Keratinocyte (primary cell): ENCODE measurements around the gene KRT40. TPM values are rescaled to one million over a fixed set of nuclear protein-coding genes. Genes with fewer than 3 reads are reported as not detected.

Experiments
- DNase-seq: peaks from one replicate; pipeline ENCODE4 v3.0.0-alpha.2; 2011; ENCODE audit warnings: low read depth, missing footprints, low spot score
- FAIRE-seq: peaks from 2 replicates; lab custom pipeline; 2011; peaks lifted over from hg19 to GRCh38; lab: Jason Lieb, UNC
- H2AFZ ChIP-seq: 2 replicates; pipeline ENCODE4 v1.6.0; 2012; ENCODE audit warnings: low read length, control low read depth, inconsistent platforms; ENCODE audit not compliant: control insufficient read depth
- H3K27ac ChIP-seq: 2 replicates; pipeline ENCODE4 v1.5.1; 2011; ENCODE audit warnings: low read length; ENCODE audit not compliant: control insufficient read depth, insufficient read depth
- H3K27me3 ChIP-seq: 3 replicates; pipeline ENCODE4 v1.6.0; 2011; ENCODE audit warnings: low read length; ENCODE audit not compliant: control insufficient read depth, insufficient read depth; ENCODE audit errors: extremely low read depth
- H3K36me3 ChIP-seq, 2 experiments: 2 replicates in 1 of 2; 3 replicates in 1 of 2; pipeline ENCODE4 v1.5.1; 2011; ENCODE audit warnings: low read length in 2 of 2, mild to moderate bottlenecking in 1 of 2; ENCODE audit not compliant: control insufficient read depth in 2 of 2, insufficient read depth in 2 of 2; ENCODE audit errors: extremely low read depth in 1 of 2
- H3K4me1 ChIP-seq: 3 replicates; pipeline ENCODE4 v1.5.1; 2011; ENCODE audit warnings: low read length; ENCODE audit not compliant: control insufficient read depth, insufficient read depth; ENCODE audit errors: extremely low read depth
- H3K4me2 ChIP-seq: 3 replicates; pipeline ENCODE4 v1.6.0; 2011; ENCODE audit warnings: low read depth, low read length; ENCODE audit not compliant: control insufficient read depth, insufficient read depth; ENCODE audit errors: extremely low read depth
- H3K4me3 ChIP-seq, 3 experiments: fragments of 200-600 bp in 1 of 3; sonication (generic) in 1 of 3; 2 replicates in 2 of 3; 3 replicates in 1 of 3; pipeline ENCODE4 v1.5.1; 2011 to 2016; ENCODE audit warnings: low read length in 3 of 3, mild to moderate bottlenecking in 3 of 3, control low read depth in 2 of 3, inconsistent platforms in 1 of 3, low read depth in 1 of 3, mixed read lengths in 1 of 3, mixed run types in 1 of 3, moderate library complexity in 1 of 3; ENCODE audit not compliant: control insufficient read depth in 2 of 3, insufficient read depth in 2 of 3; ENCODE audit errors: extremely low read depth in 1 of 3
- H3K79me2 ChIP-seq: 2 replicates; pipeline ENCODE4 v1.6.0; 2012; ENCODE audit warnings: low read length; ENCODE audit not compliant: control insufficient read depth, insufficient read depth
- H3K9ac ChIP-seq: 3 replicates; pipeline ENCODE4 v1.6.0; 2011; ENCODE audit warnings: low read length; ENCODE audit not compliant: control insufficient read depth, insufficient read depth; ENCODE audit errors: extremely low read depth
- H3K9me1 ChIP-seq: 3 replicates; pipeline ENCODE4 v1.6.0; 2011; ENCODE audit warnings: low read length; ENCODE audit not compliant: control insufficient read depth, insufficient read depth; ENCODE audit errors: extremely low read depth
- H3K9me3 ChIP-seq: 2 replicates; pipeline ENCODE4 v1.5.1; 2012; ENCODE audit warnings: low read depth, low read length; ENCODE audit not compliant: control insufficient read depth
- H4K20me1 ChIP-seq: 3 replicates; pipeline ENCODE4 v1.6.0; 2011; ENCODE audit warnings: low read length; ENCODE audit not compliant: control insufficient read depth, insufficient read depth; ENCODE audit errors: extremely low read depth
- EZH2 ChIP-seq: IDR thresholded peaks from one replicate; pipeline ENCODE4 v1.6.1; 2012; ENCODE audit warnings: inconsistent platforms, mild to moderate bottlenecking, low read length, moderate library complexity
- dilution Hi-C: fragments of 300-500 bp; cut with MboI; formaldehyde crosslinking; loops from one replicate; pipeline ENCODE4 v1.7.0; 2020; ENCODE audit warnings: low sequenced_read_pairs; ENCODE audit not compliant: extremely low pct_ligation_motif_present
- polyA plus RNA-seq, 5 experiments: library from polyadenylated mRNA; depleted of rRNA in 3 of 5; stranded (reverse) in 3 of 5; stranded (forward) in 1 of 5; unstranded in 1 of 5; fragments of >200 nt; gene quantifications; 1 replicate in 1 of 5; 2 replicates in 3 of 5; 3 replicates in 1 of 5; pipeline versions ENCODE4 v1.2.1 to v1.2.3, GENCODE V29; 2011 to 2012; ENCODE audit warnings: missing spikeins in 2 of 5, low read depth in 1 of 5, low replicate concordance in 1 of 5
- TF ChIP-seq, protein P1 (sequence below), 3 experiments: IDR thresholded peaks in 1 of 3; conservative IDR thresholded peaks in 1 of 3; optimal IDR thresholded peaks in 1 of 3; 2 replicates in 2 of 3; 3 replicates in 1 of 3; pipeline versions ENCODE3 to v1.5.1; 2011; ENCODE audit warnings: low read length in 3 of 3, mild to moderate bottlenecking in 3 of 3, moderate library complexity in 2 of 3, control low read depth in 1 of 3, inconsistent platforms in 1 of 3; ENCODE audit not compliant: insufficient read depth in 2 of 3; ENCODE audit errors: extremely low read depth in 1 of 3

KRT40 gene
- polyA plus RNA-seq, 1 donor (not counting 4 experiments of a cell fraction or from before 2014, with no cell fraction given), result 0.03 TPM

DNA sequence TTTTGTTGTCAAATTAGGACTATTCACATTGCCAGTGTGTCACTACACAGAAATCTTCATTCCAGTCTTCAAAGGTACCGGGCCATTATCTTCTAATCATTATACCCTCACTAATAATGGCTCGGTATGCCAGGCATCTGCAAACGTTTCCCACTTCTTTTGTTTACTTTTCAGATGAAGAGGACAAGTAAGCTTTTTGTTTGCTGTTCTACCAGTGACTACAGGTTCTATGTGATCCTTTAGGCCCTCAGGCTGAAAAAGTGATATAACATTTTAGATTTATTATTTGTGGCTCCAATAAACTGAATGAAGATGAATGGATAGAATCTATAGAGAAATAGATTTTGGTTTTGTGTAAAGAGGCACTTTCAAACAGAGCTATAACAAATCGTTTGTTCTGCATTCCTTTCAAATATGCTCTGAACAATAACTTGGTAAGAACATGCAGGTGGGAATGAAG is 25.2 kb upstream of the KRT40 start:
- H3K4me3 ChIP-seq, result no peak overlapping the region
- no peaks in the 10 kb centered on the region for H3K36me3 ChIP-seq
- DNase-seq, result no peak
- FAIRE-seq, result peak; percentile 9
- no peaks in the 10 kb centered on the region for H3K79me2 ChIP-seq
- H3K4me2 ChIP-seq, result no peak overlapping the region
- no peak overlapping the region for H3K27ac ChIP-seq
- no peaks in the 10 kb centered on the region for H4K20me1 ChIP-seq
- no peaks in the 10 kb centered on the region for H3K4me1 ChIP-seq
- dilution Hi-C loops, result no loop called here
- H3K27me3 ChIP-seq, result no peaks in the 10 kb centered on the region
- H3K9ac ChIP-seq, result no peak overlapping the region
- H2AFZ ChIP-seq, result no peak overlapping the region
- H3K9me3 ChIP-seq, result no peaks in the 10 kb centered on the region
- H3K9me1 ChIP-seq, result no peaks in the 10 kb centered on the region
- TF ChIP-seq, protein P1, sequence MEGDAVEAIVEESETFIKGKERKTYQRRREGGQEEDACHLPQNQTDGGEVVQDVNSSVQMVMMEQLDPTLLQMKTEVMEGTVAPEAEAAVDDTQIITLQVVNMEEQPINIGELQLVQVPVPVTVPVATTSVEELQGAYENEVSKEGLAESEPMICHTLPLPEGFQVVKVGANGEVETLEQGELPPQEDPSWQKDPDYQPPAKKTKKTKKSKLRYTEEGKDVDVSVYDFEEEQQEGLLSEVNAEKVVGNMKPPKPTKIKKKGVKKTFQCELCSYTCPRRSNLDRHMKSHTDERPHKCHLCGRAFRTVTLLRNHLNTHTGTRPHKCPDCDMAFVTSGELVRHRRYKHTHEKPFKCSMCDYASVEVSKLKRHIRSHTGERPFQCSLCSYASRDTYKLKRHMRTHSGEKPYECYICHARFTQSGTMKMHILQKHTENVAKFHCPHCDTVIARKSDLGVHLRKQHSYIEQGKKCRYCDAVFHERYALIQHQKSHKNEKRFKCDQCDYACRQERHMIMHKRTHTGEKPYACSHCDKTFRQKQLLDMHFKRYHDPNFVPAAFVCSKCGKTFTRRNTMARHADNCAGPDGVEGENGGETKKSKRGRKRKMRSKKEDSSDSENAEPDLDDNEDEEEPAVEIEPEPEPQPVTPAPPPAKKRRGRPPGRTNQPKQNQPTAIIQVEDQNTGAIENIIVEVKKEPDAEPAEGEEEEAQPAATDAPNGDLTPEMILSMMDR (optimal IDR thresholded peaks at IDR 0.05 in 1 of 3, IDR thresholded peaks at IDR 0.05 in 1 of 3, conservative IDR thresholded peaks at IDR 0.05 in 1 of 3; ENCODE audit: extremely low read depth in 1 of 3, insufficient read depth in 2 of 3, low read length in 3 of 3), result no peak
- no peak for TF ChIP-seq EZH2

- no peaks in the 10 kb centered on the region for H3K27me3 ChIP-seq
- no peak within 1 kb of the TSS for H3K4me3 ChIP-seq
- H3K4me1 ChIP-seq, result no peaks in the 10 kb centered on the region
- FAIRE-seq (no peak), DNase-seq (no peak)
- TF ChIP-seq, protein P1 (optimal IDR thresholded peaks at IDR 0.05 in 1 of 3, IDR thresholded peaks at IDR 0.05 in 1 of 3, conservative IDR thresholded peaks at IDR 0.05 in 1 of 3; ENCODE audit: extremely low read depth in 1 of 3, insufficient read depth in 2 of 3, low read length in 3 of 3), result no peak
- TF ChIP-seq EZH2, result no peak
- no peaks in the 10 kb centered on the region for H3K36me3 ChIP-seq
- no peak within 1 kb of the TSS for H3K9ac ChIP-seq
- dilution Hi-C loops, result no loop called here
- no peaks in the 10 kb centered on the region for H4K20me1 ChIP-seq
- no peaks in the 10 kb centered on the region for H3K79me2 ChIP-seq
- no peak within 1 kb of the TSS for H3K27ac ChIP-seq
- no peaks in the 10 kb centered on the region for H3K9me1 ChIP-seq
- H2AFZ ChIP-seq, result no peak within 1 kb of the TSS
- H3K4me2 ChIP-seq, result no peak within 1 kb of the TSS
- H3K9me3 ChIP-seq, result no peaks in the 10 kb centered on the region
Observed at GRCh38 chr17:41008811-41009210, 24.7 kb upstream of the KRT40 start, which contains the start of gene KRTAP3-1. KRTAP3-1 (minus strand) TSS chr17:41009128; CDS start chr17:41009074, 54 bp downstream.
